WI38 (cell line): Measurements from ENCODE around the gene CALR.

Experiments
- H3K4me3 ChIP-seq: 2 replicates; pipeline ENCODE4 v1.5.1; 2011; ENCODE audit warnings: low read depth, mild to moderate bottlenecking, control low read depth, low read length
- TF ChIP-seq, protein P1 (sequence below): IDR thresholded peaks from 2 replicates; pipeline ENCODE4 v1.5.1; 2012; ENCODE audit warnings: low read depth, mild to moderate bottlenecking, control low read depth, low read length

CALR gene

DNA sequence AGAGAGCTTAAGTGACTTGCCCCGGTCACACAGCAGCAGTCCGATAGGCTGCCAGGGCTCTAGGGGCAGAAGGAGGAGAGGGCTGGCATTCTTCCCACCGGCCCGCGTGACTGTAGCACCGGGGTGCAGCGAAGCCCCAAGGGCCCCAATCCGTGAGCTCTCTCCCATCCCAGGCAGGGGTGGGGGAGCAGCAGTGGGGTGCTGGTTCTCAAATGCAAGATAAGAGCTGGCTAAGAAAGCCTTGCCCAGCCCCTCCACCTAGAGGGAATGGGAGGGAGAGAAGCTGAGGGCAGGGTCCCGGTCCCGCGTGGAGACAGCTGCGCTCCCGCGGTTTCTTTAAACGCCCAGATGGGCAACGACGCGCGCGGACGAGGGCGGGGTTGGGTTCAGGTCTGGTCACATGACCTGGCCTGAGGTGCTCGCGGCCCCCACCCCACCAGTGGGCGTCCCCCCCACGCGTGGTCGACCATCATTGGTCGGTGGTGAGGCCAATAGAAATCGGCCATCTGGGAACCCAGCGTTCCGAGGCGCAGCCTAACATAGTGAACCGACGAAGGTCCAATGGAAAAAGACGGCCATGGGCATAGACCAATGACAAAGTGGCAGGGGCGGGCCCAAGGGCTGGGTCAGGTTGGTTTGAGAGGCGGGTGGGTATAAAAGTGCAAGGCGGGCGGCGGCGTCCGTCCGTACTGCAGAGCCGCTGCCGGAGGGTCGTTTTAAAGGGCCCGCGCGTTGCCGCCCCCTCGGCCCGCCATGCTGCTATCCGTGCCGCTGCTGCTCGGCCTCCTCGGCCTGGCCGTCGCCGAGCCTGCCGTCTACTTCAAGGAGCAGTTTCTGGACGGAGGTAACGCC is at the start of gene CALR:
CALR (plus strand) TSS at position 683 of the 852 bp plus-strand sequence; CDS start at position 754, 71 bp downstream.
- H3K4me3 ChIP-seq = peak within 1 kb of the TSS; percentile 99
- TF ChIP-seq, protein P1, sequence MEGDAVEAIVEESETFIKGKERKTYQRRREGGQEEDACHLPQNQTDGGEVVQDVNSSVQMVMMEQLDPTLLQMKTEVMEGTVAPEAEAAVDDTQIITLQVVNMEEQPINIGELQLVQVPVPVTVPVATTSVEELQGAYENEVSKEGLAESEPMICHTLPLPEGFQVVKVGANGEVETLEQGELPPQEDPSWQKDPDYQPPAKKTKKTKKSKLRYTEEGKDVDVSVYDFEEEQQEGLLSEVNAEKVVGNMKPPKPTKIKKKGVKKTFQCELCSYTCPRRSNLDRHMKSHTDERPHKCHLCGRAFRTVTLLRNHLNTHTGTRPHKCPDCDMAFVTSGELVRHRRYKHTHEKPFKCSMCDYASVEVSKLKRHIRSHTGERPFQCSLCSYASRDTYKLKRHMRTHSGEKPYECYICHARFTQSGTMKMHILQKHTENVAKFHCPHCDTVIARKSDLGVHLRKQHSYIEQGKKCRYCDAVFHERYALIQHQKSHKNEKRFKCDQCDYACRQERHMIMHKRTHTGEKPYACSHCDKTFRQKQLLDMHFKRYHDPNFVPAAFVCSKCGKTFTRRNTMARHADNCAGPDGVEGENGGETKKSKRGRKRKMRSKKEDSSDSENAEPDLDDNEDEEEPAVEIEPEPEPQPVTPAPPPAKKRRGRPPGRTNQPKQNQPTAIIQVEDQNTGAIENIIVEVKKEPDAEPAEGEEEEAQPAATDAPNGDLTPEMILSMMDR = no peak

DNA sequence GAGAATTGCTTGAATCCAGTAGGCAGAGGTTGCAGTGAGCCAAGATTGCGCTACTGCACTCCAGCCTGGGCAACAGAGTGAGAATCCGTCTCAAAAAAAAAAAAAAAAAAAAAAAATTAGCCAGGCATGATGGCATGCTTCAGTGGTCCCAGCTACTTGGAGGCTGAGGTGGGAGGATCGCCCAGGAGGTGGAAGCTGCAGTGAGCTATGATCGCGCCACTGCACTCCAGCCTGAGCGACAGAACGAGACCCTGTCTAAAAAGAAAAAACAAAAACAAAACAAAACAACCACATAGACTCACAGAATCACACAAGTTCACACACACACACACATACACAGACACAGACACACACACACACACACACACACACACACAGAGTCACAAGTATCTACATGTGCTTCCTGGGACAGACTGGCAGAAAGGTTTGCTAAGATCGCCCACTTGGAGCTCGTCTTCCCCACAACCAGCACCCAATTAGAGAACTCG is 48.1 kb upstream of the CALR start:
- H3K4me3 ChIP-seq = peak overlapping the region; percentile 34

DNA sequence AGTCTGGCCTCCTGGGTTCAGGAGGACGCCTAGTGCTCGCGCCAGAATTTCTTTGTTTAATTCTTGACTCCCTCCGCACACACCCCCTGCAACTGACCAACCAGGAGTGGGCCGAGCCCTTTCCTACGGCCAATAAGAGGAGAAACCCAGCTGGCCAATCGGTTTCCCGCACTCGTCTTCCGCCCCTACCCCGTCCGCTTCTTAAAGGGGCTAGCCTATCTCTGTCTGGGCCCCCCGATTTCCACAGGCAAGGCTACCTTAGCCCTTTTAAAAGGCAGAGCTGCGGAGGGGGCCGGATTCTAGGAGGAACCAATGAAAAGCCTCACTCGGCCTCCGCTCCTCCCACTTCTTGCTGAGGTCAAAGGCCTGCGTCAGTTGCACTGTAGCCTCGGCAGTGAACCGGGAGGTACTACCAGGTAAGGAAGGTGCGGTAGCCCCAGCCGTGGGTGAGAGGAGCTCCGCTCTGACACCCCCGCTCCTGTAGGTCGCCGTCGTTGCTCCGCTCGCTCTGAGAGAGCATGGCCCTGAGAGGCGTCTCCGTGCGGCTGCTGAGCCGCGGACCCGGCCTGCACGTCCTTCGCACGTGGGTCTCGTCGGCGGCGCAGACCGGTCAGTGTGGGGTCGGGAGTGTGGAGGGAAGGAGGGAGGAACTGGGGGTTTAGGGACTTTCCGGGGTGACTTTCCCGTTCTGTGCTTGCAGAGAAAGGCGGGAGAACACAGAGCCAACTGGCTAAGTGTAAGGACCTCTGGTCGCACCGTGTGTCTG is 47.4 kb upstream of the CALR start, which contains the start of gene GCDH:
GCDH (plus strand) TSS at position 374 of the 766 bp plus-strand sequence; CDS start at position 519, 145 bp downstream.
- peak within 1 kb of the TSS; percentile 74 for H3K4me3 ChIP-seq
- TF ChIP-seq, protein P1 = no peak

DNA sequence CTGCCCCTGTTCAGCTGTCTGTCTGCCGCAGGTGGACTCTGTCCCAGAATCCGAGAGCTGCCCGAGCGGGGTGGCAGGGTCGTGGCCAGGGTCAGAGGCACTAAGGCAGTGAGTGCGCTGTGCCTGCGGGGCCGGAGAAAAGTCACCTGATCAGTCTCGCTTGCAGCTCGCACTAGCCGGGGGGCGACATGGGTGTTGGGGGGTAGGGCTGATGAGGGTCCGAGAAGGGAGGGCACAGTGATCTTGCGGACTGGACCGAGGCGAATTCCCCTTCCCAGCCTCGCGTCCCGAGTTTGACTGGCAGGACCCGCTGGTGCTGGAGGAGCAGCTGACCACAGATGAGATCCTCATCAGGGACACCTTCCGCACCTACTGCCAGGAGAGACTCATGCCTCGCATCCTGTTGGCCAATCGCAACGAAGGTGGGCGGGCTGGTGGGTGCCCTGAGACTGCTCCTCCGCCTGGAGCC is 46.8 kb upstream of the CALR start:
- peak overlapping the region; percentile 74 for H3K4me3 ChIP-seq
- TF ChIP-seq, protein P1 = no peak

DNA sequence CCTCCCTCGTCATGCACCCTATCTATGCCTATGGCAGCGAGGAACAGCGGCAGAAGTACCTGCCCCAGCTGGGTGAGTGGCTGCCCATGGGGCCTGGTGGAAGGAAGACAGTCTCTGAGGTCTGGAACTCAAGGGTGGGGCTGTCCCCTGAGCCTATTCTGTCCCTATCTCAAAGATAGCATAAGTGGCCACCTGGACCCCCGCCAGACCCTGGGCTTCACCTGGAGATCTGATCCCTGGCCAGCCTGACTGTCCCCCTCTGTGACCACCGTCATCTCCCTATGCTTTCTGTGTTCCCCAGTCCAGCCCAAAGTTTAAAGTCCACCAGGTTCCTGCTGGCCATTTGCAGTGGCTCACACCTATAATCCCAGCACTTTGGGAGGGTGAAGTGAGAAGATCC is 44.8 kb upstream of the CALR start:
- TF ChIP-seq, protein P1 = no peak
- no peak overlapping the region for H3K4me3 ChIP-seq

DNA sequence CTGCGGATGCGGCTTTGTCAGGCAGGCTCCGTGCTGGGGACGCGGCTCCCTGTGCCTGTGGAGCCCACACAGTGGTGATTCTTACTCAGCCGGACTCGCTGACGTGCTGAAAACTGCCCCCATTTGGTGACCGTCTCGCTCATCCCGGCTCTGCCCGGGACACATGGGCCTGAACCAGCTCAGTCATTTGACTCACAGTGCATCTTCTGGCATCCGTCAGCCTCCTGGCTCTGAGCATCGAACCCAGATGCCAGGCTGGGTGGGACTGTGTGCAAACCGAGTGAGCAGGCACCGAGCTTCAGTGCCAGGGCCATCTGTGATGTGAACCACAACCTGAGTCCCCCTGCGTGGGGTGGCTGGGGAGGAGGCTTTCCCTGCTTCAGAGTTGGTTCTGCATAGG is 41.9 kb upstream of the CALR start:
- TF ChIP-seq, protein P1 = no peak
- H3K4me3 ChIP-seq = no peak overlapping the region

DNA sequence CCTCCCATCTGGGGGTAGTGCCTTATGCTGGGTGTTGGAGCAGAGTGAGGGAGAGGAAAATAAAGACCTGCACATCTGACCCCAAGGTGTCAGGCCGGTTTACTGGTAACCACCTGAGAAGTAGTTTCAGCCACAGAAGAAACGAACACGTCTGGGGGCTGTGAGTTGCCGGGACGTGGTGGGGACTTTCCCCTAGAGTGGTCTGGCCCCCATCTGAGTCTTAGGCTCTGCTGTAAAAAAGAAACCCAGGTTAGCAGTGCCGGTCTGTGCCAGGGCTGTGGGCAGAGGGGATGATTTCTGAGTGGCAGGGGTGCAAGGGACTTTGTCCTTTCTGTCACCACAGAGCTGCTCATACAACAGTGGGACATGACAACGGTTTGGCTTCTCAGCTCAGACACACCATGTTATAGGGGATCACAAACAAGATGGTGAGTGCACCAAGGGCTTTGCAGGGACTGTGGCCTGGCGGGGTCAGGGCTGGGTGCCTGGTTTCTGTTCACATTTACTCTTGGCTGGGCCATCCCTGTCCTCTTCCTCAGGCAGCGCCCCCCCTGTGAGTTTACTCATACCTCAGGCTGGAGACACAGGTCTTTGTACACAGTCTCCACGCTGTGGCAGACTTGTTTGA is 38.4 kb upstream of the CALR start:
- TF ChIP-seq, protein P1 = no peak
- H3K4me3 ChIP-seq = no peak overlapping the region
